ENCODE results near the gene FLRT1.

The FLRT1 gene

DNA sequence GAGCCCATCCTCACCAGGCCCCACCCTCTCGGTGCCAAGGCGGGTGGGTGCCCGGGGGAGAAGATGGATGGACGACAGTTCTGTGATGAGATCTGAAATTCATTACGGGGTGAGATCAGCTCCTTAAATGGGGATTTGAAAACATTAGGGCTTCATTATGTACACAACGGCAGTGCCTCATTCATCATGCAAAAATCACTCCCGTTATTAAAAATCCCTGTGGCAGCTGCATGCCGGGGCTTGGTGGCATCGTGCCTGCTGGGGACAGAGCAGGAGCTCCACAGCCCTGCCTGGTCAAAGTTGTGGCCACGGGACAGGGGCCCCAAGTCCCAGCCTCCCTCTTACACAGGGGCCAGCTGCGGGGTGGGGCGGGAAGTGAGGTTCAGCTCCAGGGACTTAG, 29.3 kb upstream of the FLRT1 start:
- no peak for DNase-seq

- no peak for DNase-seq
Measured at GRCh38 chr11:64007160-64007628, 28.5 kb upstream of the FLRT1 start.

DNA sequence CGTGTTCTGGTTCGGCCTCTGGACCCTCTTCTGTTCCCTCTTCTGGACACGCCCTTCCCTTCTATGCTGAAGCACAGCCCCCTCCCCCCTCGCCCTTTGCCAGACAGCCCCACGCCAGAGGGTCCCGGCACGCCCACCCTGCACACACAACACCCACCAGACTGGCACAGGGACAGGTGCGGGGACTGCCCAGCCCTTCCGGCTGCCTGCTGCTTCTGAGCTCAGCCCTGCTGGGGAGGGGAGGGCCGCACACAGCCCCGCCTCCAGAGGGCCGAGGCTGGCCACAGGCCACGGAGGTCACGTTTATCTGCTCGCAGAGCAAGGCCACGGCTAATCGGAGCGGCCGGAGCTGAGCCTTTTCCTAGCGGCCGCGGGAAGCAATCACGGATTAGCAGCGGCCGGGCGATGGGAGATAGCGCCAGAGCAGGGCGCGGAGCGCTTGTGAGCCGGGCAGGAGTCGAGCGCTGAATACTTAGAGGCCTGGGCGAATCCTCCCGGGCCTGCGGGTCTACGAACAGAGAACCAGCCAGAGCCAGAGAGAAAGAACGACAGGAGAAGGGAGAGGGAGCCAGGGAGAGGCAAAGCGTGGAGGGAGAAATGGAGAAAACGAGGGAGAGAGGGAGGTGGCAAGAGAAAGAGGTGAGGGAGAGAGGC, 28.0 kb upstream of the FLRT1 start:
- DNase-seq = no peak

GRCh38 chr11:64008283-64008913, 27.3 kb upstream of the FLRT1 start:
- DNase-seq = no peak

DNA sequence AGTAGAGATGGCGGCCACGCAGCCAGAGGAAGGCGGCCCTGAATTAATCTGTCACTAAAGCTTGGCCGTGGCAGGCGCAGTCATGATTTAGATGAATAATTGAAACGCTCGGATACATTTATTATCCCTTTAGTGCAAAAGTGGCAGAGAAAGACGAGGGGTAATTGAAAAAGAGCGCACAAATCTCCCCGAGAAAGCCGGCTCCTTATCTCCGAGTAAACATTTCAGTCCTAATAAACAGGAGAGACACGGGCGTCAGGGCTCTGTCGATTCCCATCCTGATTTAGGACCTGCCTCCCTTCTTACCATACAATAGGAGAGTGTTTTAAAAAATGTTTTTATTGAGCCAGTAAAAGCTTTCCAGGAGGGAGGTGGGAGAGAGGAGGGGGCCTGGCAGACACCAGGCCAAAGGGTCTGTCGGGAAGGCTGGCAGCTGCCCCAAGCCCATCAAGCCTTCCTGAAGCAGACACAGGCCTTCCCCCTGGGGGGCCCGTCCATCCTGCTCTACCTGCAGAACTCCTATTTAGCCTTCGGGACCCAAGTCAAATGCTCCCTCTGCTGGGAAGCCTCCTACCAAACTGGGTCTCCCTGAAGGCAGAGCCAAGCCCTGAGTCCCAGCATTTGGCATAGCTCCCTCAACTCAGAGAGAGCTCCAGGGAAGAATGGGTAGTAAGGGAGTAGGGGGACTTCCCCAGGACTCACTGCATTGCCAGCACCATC, 26.7 kb upstream of the FLRT1 start:
- DNase-seq = no peak

- DNase-seq = no peak
Measured at GRCh38 chr11:64009710-64010109, 26.0 kb upstream of the FLRT1 start.

DNA sequence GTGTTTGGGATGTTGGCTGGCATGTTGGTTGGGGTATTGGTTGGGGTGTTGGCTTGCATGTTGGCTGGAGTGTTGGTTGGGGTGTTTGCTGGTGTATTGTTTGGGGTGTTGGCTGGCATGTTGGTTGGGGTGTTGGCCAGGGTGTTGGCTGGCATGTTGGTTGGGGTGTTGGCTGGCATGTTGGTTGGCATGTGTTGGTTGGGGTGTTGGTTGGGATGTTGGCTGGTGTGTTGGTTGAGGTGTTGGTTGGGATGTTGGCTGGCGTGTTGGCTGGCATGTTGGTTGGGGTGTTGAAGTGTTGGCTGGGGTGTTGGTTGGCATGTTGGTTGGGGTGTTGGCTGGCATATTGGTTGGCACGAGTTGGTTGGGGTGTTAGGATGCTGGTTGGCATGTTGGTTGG, 24.9 kb upstream of the FLRT1 start:
- no peak for DNase-seq

GRCh38 chr11:64011371-64011770, 24.4 kb upstream of the FLRT1 start:
- DNase-seq = no peak

DNA sequence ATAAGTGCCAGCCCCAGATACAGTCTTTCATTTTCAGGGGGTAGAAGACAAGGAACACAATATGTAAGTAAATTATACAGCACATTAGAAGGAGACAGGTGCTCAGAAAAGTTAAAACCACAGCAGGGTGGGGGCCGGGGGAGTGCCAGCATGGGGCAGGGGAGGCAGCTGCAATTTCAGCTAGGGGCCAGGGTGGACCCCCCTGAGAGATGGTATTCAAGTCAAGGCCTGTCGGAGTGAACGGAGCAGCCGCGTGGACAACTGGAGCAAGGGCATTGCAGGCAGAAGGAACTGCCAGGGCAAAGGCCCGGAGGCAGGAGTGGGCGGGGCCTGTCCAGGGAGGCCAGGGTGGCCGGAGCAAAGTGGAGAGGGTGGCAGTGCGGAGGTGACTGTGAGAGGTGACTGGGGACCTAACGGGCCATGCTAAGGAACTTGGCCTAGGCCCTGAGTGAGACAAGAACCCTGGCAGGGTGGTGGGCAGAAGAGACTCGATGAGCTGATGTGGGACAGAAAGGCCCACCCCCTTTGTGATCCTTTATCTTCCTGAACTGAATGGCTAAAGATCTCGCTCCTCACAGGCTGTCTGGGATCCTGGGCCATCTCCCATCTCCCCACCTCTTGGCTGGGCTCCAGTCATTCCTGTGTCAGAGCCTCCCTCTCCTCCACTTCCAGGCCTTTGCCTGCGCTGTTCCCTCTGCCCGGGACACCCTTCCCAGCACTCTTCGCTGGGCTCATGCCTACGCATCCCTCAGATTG, 22.4 kb upstream of the FLRT1 start:
- DNase-seq = no peak

GRCh38 chr11:64014356-64014755, 21.4 kb upstream of the FLRT1 start:
- no peak for DNase-seq

- DNase-seq = no peak
Measured at GRCh38 chr11:64015510-64015909, 20.2 kb upstream of the FLRT1 start.

DNA sequence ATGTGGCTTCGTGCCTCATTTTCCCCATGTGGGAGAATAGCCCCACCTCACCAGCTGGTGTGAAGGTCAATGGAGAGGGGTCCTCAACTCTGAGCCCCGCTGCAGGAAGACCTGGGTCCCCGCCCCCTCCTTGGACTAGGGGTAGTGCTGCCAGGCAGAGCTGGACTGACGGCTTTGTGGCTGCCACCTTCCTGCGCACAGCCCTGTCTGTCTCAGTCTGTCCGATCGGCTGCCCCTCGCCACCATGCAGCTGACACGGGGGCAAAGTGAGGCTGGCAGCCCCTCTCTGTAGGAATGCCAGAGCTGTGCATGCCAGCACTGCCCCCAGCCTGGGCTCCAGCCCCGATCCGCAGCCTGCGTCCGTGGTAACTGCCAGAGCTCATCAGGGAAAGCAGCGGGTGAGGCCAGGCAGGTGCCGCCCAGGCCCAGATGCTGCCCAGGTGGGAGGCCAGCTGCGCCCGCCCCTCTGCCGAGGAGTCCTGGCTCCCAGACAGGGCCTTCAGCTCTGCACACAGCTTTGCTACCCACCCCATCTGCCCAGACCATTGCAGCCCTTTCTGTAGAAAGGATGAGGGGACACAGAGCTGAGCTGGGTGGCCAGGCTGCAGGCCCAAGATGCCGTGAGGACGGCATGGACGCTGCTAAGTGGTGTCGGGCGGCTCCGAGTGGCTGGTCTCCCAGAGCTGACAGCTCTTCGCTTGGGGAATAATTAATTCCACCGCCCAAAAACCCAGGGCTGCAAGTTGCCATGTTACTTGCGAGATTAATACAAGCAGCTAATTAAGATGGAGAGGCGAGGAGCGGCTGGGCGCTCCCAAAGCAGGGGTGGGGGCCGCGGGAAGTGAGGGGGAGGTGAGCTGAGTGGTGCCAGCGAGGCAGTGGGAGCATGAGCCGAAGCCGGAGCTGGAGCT, 19.5 kb upstream of the FLRT1 start:
- DNase-seq = no peak

- no peak for DNase-seq
Measured at GRCh38 chr11:64017945-64018224, 17.8 kb upstream of the FLRT1 start.

DNA sequence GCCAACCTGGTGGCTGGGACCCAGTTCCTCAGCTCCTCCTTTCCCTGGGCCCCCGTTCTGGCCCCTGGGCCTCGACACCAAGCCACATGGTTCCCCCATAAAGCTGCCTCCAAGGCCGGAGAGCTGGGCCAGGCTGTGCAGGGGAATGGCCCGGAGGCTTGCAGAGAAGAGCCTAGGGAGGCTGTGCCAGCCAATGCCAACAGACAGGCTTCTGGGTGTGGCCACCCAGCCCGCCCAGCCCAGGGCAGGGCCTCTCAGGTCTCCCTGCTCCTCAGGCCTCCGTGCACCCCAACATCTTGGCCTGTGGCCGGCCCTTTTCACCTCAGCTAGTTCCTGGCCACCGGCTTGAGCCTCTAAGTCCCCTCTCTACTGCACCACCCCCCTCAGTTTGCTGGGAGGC, 17.4 kb upstream of the FLRT1 start:
- DNase-seq = no peak

DNA sequence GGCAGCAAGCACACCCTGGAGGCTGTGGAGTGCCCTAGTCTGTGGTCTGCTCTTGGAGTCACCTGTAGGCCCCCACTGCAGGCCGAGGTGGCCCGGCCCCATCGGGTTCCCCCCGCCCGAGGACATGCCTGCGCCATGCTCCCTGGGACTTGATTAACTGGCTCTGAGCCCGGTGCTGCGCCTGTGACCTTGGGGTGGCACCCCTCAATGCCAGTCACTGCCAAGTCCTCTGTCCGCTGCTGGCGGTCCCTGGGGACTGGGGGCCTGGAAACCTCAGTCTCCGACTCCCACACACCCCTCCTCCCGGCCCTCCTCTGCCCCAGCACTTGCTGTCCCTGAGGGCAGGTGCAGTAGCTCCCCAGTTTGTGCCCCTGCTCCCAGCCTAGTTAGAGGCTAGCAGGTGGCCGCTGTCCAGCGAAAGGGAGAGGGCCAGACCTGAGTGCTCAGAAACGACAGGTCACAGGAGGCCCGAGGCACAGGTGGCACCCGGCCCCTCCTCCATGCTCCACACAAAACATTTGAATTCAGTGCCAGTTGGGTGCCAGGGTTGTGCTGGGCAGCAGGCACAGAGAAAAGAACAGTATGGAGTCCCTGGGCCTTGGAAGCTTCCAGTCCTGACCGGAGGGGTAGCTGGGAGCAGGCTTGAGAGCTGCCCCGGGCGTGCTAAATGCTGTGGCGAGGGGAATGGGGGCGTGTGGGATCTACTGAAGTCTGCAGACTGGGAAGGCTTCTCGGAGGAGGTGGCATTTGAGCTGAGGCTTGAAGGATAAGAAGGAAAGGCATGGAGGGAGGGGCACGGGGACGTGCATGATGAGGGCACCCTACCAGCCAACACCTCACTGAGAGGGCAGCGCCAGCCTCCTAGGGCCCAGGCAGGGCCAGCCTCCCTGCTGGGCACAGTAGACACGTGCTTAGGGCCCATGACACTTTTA, 16.4 kb upstream of the FLRT1 start:
- DNase-seq = no peak

DNA sequence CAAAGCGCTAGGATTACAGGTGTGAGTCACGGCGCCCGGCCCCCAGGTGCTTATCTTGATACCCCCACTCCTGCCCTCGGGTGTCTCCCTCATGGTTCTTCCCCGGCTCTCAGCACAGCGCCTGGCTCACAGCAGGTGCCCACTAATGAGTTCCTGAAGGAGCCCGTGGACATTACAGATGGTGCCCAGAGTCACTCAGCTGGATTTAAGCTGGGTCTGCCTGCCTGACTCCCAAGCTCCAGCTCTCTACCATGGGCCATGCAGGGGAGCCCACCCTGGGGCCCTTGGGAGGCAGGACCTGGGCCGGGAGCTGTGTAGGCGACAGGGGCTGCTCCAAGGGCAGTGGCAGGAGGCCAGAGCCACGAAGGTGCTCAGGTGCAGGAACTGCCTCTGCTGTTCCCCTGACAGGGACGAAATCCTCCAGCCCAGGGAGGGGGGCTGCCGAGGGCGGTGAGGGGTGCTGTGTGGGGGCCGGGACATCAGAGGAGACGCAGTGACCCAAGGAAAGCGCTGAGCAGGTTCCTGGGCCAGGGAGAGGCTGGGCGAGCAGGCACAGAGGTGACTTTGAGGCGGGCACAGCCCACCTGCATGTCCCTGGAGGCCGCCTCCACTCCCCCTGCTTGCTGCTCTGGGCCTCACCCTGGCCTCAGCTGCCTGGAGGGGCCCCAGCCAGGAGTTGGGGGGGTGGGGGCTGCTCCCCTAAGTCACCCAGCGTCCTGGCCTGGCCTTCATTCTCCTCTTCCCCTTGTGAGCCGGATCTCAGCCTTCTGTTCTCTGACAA, 14.6 kb upstream of the FLRT1 start:
- DNase-seq = no peak

DNA sequence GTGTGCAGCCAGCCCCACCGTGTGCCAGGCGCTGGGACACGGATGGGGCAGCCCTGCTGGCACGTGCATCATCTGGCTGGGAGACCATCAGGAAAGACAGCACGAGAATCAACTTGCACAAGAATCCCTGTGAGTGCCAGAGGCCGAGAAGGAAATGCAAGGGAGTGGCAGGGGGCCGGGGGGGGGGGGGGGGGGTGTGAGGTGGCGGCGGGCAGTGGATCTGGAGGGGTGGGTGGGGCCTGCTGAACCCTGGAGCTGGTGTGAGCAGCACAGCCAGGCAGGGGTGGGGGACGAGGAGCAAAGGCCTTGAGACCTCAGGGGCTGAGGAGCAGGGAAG, 14.0 kb upstream of the FLRT1 start:
- DNase-seq = no peak

- DNase-seq = no peak
Measured at GRCh38 chr11:64022125-64022784, 13.5 kb upstream of the FLRT1 start.

GRCh38 chr11:64023712-64024710, 11.7 kb upstream of the FLRT1 start:
- no peak for DNase-seq
